C4-2B (cell line): ENCODE data around the gene AGO1.

Source experiments
- CTCF ChIP-seq: fragments of 450-650 bp; conservative IDR thresholded peaks from 2 replicates; pipeline ENCODE4 v1.5.1; 2017; ENCODE audit warnings: mild to moderate bottlenecking
- ZFX ChIP-seq: fragments of 450-650 bp; IDR thresholded peaks from 2 replicates; pipeline ENCODE4 v1.6.1; 2017

DNA sequence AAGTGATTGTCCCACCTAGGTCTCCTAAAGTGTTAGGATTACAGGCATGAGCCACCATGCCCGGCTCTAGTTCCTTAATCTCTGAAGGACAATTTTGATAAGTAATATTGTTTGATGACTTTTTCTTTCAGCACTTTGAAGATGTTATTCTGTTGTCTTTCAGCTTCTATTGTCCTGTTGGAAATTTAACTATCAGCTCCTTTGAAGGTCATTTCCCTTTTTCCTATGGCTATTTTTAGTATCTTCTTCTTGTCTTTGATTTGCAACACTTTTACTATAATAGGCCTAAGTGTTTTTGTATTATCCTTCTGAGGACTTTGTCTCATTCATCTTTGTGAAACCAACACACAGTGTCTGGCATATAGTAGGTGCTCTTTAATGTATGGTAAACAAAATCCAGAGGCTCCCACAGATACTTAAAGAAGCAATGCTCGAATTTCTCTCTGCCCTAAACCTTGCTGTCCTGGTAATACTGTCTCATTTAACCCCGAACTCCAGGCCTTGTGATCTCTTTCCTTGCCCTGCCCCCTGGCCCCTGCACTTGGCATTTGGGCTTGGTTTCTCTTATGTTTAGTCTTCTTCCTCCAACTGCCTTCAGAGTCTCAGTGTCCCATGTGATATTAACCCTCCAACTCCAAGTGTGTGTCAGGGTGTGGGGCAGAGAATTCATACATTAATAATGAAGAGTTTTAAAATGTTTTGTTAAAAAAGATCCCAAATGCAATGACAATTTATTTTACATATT is 19.0 kb upstream of the AGO1 start:
- TF ChIP-seq CTCF, result no peak
- TF ChIP-seq ZFX, result no peak
